CD14-positive monocyte (primary cell): ENCODE measurements around the gene ELK1. TPM values are rescaled to one million over a fixed set of nuclear protein-coding genes. Genes with fewer than 3 reads are reported as not detected.
A peak's percentile ranks its signal among the peaks of the same experiment; 100 is the strongest.

Source experiments
- DNase-seq, 3 donors: peaks; one replicate each; pipeline ENCODE4 v3.0.0-alpha.2; 2011 to 2022
- H2AFZ ChIP-seq: 2 replicates; pipeline ENCODE4 v1.6.0; 2012; ENCODE audit warnings: mild to moderate bottlenecking, low read depth, low read length, inconsistent platforms; ENCODE audit not compliant: insufficient read depth, poor library complexity, severe bottlenecking
- H3K27ac ChIP-seq, 2 donors: 1 replicate in 1 of 2; 2 replicates in 1 of 2; pipeline ENCODE4 v1.5.1; 2012 to 2013; ENCODE audit warnings: low read length in 2 of 2, control low read depth in 1 of 2, inconsistent platforms in 1 of 2, low read depth in 1 of 2, mild to moderate bottlenecking in 1 of 2
- H3K27me3 ChIP-seq, 2 donors: one replicate each; pipeline versions ENCODE4 v1.6.0 to v1.6.1; 2011 to 2013; ENCODE audit warnings: low read length in 2 of 2; ENCODE audit not compliant: control insufficient read depth in 2 of 2, insufficient read depth in 2 of 2
- H3K36me3 ChIP-seq, 2 donors: replicated peaks in 1 of 2; 1 replicate in 1 of 2; 2 replicates in 1 of 2; pipeline versions ENCODE4 v1.5.1 to v1.6.1; 2012 to 2013; ENCODE audit warnings: low read length in 2 of 2, control low read depth in 1 of 2, inconsistent platforms in 1 of 2, mild to moderate bottlenecking in 1 of 2; ENCODE audit not compliant: insufficient read depth in 2 of 2, control insufficient read depth in 1 of 2
- H3K4me1 ChIP-seq, 2 donors: 1 replicate in 1 of 2; 2 replicates in 1 of 2; pipeline versions ENCODE4 v1.5.1 to v1.6.1; 2012 to 2013; ENCODE audit warnings: low read length in 2 of 2, control low read depth in 1 of 2, inconsistent platforms in 1 of 2, mild to moderate bottlenecking in 1 of 2, moderate library complexity in 1 of 2; ENCODE audit not compliant: insufficient read depth in 2 of 2, control insufficient read depth in 1 of 2
- H3K4me2 ChIP-seq: replicated peaks from 2 replicates; pipeline ENCODE3; 2012; ENCODE audit warnings: low read length, moderate library complexity, mild to moderate bottlenecking; ENCODE audit not compliant: poor library complexity, severe bottlenecking; ENCODE audit errors: extremely low read depth
- H3K4me3 ChIP-seq, 3 experiments: fragments of 200-600 bp in 1 of 3; sonication (generic) in 1 of 3; replicated peaks in 1 of 3; 1 replicate in 2 of 3; 2 replicates in 1 of 3; pipeline ENCODE4 v1.5.1; 2011 to 2013; ENCODE audit warnings: low read length in 3 of 3, mild to moderate bottlenecking in 3 of 3, control low read depth in 2 of 3, low read depth in 2 of 3, inconsistent platforms in 1 of 3, moderate library complexity in 1 of 3
- H3K79me2 ChIP-seq: 2 replicates; pipeline ENCODE4 v1.6.0; 2012; ENCODE audit warnings: mild to moderate bottlenecking, control low read depth, inconsistent platforms, low read length, moderate library complexity; ENCODE audit not compliant: insufficient read depth
- H3K9ac ChIP-seq: 2 replicates; pipeline ENCODE4 v1.6.0; 2017; ENCODE audit warnings: low read length, mild to moderate bottlenecking; ENCODE audit not compliant: insufficient read depth, poor library complexity, severe bottlenecking
- H3K9me3 ChIP-seq, 2 donors: replicated peaks in 1 of 2; 1 replicate in 1 of 2; 2 replicates in 1 of 2; pipeline versions ENCODE4 v1.5.1 to v1.6.1; 2012 to 2013; ENCODE audit warnings: low read length in 2 of 2, control low read depth in 1 of 2; ENCODE audit not compliant: control insufficient read depth in 1 of 2, insufficient read depth in 1 of 2
- H4K20me1 ChIP-seq: 2 replicates; pipeline ENCODE4 v1.6.0; 2012; ENCODE audit warnings: mild to moderate bottlenecking, low read length, control low read depth, moderate library complexity; ENCODE audit not compliant: insufficient read depth
- H3K27ac Mint-ChIP-seq, 7 donors: one replicate each; pipeline ENCODE4 v1.8.0; 2020; ENCODE audit warnings: mild to moderate bottlenecking in 7 of 7, mixed read lengths in 7 of 7, moderate library complexity in 6 of 7, inconsistent platforms in 2 of 7
- H3K27me3 Mint-ChIP-seq, 3 donors: one replicate each; pipeline ENCODE4 v1.8.0; 2021 to 2022; ENCODE audit warnings: low read depth in 3 of 3, mild to moderate bottlenecking in 3 of 3, mixed read lengths in 3 of 3, moderate library complexity in 3 of 3, inconsistent platforms in 1 of 3
- H3K36me3 Mint-ChIP-seq, 2 donors: one replicate each; pipeline ENCODE4 v1.8.0; 2020; ENCODE audit warnings: mixed read lengths in 2 of 2, inconsistent platforms in 1 of 2, mild to moderate bottlenecking in 1 of 2
- H3K4me1 Mint-ChIP-seq: one replicate; pipeline ENCODE4 v1.8.0; 2020; ENCODE audit warnings: mild to moderate bottlenecking, mixed read lengths
- H3K4me3 Mint-ChIP-seq, 2 donors: one replicate each; pipeline ENCODE4 v1.8.0; 2020; ENCODE audit warnings: mild to moderate bottlenecking in 2 of 2, mixed read lengths in 2 of 2, moderate library complexity in 1 of 2
- H3K9me3 Mint-ChIP-seq, 7 donors: one replicate each; pipeline ENCODE4 v1.8.0; 2020 to 2022; ENCODE audit warnings: mixed read lengths in 7 of 7, mild to moderate bottlenecking in 6 of 7, moderate library complexity in 6 of 7, inconsistent platforms in 2 of 7
- CTCF ChIP-seq: fragments of 200-600 bp; IDR thresholded peaks from one replicate; pipeline ENCODE4 v1.8.0; 2022; ENCODE audit warnings: antibody characterized with exemption, mild to moderate bottlenecking
- WGBS: methylation state at CpG from one replicate; pipeline ENCODE4 v1.1.5; 2013; ENCODE audit warnings: missing lambda C conversion rate; ENCODE audit not compliant: insufficient coverage; 5-methylcytosine and 5-hydroxymethylcytosine counted together
- intact Hi-C, 2 donors: fragments of 100-400 bp; cut with micrococcal nuclease; formaldehyde crosslinking; loops; one replicate each; pipeline versions ENCODE4 v1.15.0 to v1.15.1; 2023
- polyA plus RNA-seq, 3 donors: library from polyadenylated mRNA; depleted of rRNA in 1 of 3; unstranded in 2 of 3; stranded (reverse) in 1 of 3; fragments of 300-500 nt in 2 of 3; fragments of >200 nt in 1 of 3; fragmentation: Illumina TruSeq in 2 of 3; gene quantifications; 1 replicate in 2 of 3; 2 replicates in 1 of 3; pipeline ENCODE4 v1.2.3, GENCODE V29; 2012 to 2021

ELK1 gene
- polyA plus RNA-seq, 3 donors = 9.5 to 11.9 (median 10.7) TPM

GRCh38 chrX:47590984-47591383 lies 59.4 kb downstream of the ELK1 start:
- no peak overlapping the region for H2AFZ ChIP-seq
- peaks cover 7% of the 10 kb centered on the region for H4K20me1 ChIP-seq
- Mint-ChIP-seq H3K4me3 (no peak overlapping the region), H3K27me3 (peaks cover 0 to 6% (median 3%) of the 10 kb centered on the region in 3 donors), H3K9me3 (peaks cover 0 to 5% (median 0%) of the 10 kb centered on the region in 7 donors), H3K27ac (no peak overlapping the region), H3K4me1 (no peaks in the 10 kb centered on the region), H3K36me3 (peaks cover 7 to 9% of the 10 kb centered on the region in 2 donors)
- H3K9ac ChIP-seq = no peak overlapping the region
- H3K27ac ChIP-seq = no peak overlapping the region
- H3K4me2 ChIP-seq = no peak overlapping the region
- H3K36me3 ChIP-seq = peaks cover 0 to 8% of the 10 kb centered on the region in 2 donors
- H3K79me2 ChIP-seq = no peaks in the 10 kb centered on the region
- intact Hi-C loops = no loop called here
- 100% methylated on average over 2 of the region's 5 CpGs for WGBS
- H3K4me1 ChIP-seq = no peaks in the 10 kb centered on the region
- H3K4me3 ChIP-seq = no peak overlapping the region
- no peak for TF ChIP-seq CTCF
- no peaks in the 10 kb centered on the region for H3K9me3 ChIP-seq
- no peaks in the 10 kb centered on the region for H3K27me3 ChIP-seq
- no peak for DNase-seq

- 100% methylated on average over 4 of the region's 16 CpGs for WGBS
- no peak overlapping the region for H2AFZ ChIP-seq
- H3K27ac ChIP-seq = no peak overlapping the region
- peaks cover 6% of the 10 kb centered on the region for H3K79me2 ChIP-seq
- no peak overlapping the region for H3K4me3 ChIP-seq
- no peaks in the 10 kb centered on the region for H3K9me3 Mint-ChIP-seq
- peaks cover 8 to 15% of the 10 kb centered on the region in 2 donors for H3K4me1 ChIP-seq
- H3K27me3 ChIP-seq = no peaks in the 10 kb centered on the region
- DNase-seq = no peak
- no peak overlapping the region for H3K9ac ChIP-seq
- H3K4me1 Mint-ChIP-seq = peaks cover 20% of the 10 kb centered on the region
- H3K27me3 Mint-ChIP-seq = peaks cover 0 to 4% (median 3%) of the 10 kb centered on the region in 3 donors
- intact Hi-C loops = loop anchor here in 1 of 2 donors (5.0 kb wide), 1 partner anchor 39 kb away; the partner anchor contains the start of gene CFP
- peaks cover 23% of the 10 kb centered on the region for H4K20me1 ChIP-seq
- H3K27ac Mint-ChIP-seq = peak overlapping the region in 3 of 7 donors; percentile 16 to 78 (median 37)
- H3K4me2 ChIP-seq = no peak overlapping the region
- no peak overlapping the region for H3K4me3 Mint-ChIP-seq
- no peaks in the 10 kb centered on the region for H3K9me3 ChIP-seq
- peaks cover 6 to 25% of the 10 kb centered on the region in 2 donors for H3K36me3 ChIP-seq
- no peak for TF ChIP-seq CTCF
- H3K36me3 Mint-ChIP-seq = peaks cover 32 to 35% of the 10 kb centered on the region in 2 donors
Measured at GRCh38 chrX:47587906-47588735, 62.2 kb downstream of the ELK1 start.
